ENCODE results near the gene PNLIP.

- TF ChIP-seq CTCF (IDR thresholded peaks at IDR 0.05; ENCODE audit: insufficient read depth, low read length, poor library complexity, severe bottlenecking): no peak
- no peak for TF ChIP-seq EZH2phosphoT487 (conservative IDR thresholded peaks at IDR 0.05; ENCODE audit: low read length)
These were observed 21.0 kb upstream of the PNLIP start for GRCh38 chr10:116524736-116525135.

Data from SU-DHL-6 (cell line).